MM.1S (cell line): ENCODE measurements around the gene AFG1L.

Experiments
- DNase-seq: peaks from one replicate; pipeline ENCODE4 v3.0.0-alpha.2; 2015
- H2AFZ ChIP-seq: fragments of 300-600 bp; sonication (generic); 2 replicates; pipeline ENCODE4 v1.6.0; 2016; ENCODE audit warnings: antibody characterized with exemption, low read length
- H3F3A ChIP-seq: fragments of 300-600 bp; sonication (generic); 2 replicates; pipeline ENCODE4 v1.6.1; 2016; ENCODE audit warnings: mild to moderate bottlenecking, antibody characterized with exemption, low read length, moderate library complexity, mixed read lengths; ENCODE audit not compliant: insufficient read depth
- H3K27ac ChIP-seq: fragments of 300-600 bp; sonication (generic); 2 replicates; pipeline ENCODE4 v1.5.1; 2016; ENCODE audit warnings: mild to moderate bottlenecking, low read length
- H3K27me3 ChIP-seq: fragments of 300-600 bp; sonication (generic); replicated peaks from 2 replicates; pipeline ENCODE4 v1.6.0; 2016; ENCODE audit warnings: low read length; ENCODE audit not compliant: insufficient read depth
- H3K36me3 ChIP-seq: fragments of 300-600 bp; sonication (generic); replicated peaks from 2 replicates; pipeline ENCODE4 v1.6.1; 2016; ENCODE audit warnings: mild to moderate bottlenecking, low read length, mixed read lengths; ENCODE audit not compliant: insufficient read depth
- H3K4me1 ChIP-seq: fragments of 300-600 bp; sonication (generic); 2 replicates; pipeline ENCODE4 v1.6.1; 2016; ENCODE audit warnings: low read length, mixed read lengths
- H3K4me2 ChIP-seq: fragments of 300-600 bp; sonication (generic); 2 replicates; pipeline ENCODE4 v1.6.0; 2016; ENCODE audit warnings: low read depth, low read length
- H3K4me3 ChIP-seq: fragments of 300-600 bp; sonication (generic); 2 replicates; pipeline ENCODE4 v1.5.1; 2016; ENCODE audit warnings: low read length, mixed read lengths
- H3K79me2 ChIP-seq: fragments of 300-600 bp; sonication (generic); 2 replicates; pipeline ENCODE4 v1.6.1; 2016; ENCODE audit warnings: mixed run types, low read length, mixed read lengths
- H3K9ac ChIP-seq: fragments of 300-600 bp; sonication (generic); 2 replicates; pipeline ENCODE4 v1.6.1; 2016; ENCODE audit warnings: low read length, mixed read lengths
- H3K9me2 ChIP-seq: fragments of 300-600 bp; sonication (generic); replicated peaks from 2 replicates; pipeline ENCODE4 v1.6.1; 2016; ENCODE audit warnings: mild to moderate bottlenecking, low read length, mixed read lengths; ENCODE audit not compliant: insufficient read depth
- H3K9me3 ChIP-seq: fragments of 300-600 bp; sonication (generic); replicated peaks from 2 replicates; pipeline ENCODE4 v1.6.1; 2016; ENCODE audit warnings: mild to moderate bottlenecking, low read length, mixed read lengths; ENCODE audit not compliant: insufficient read depth
- H4K20me1 ChIP-seq: fragments of 300-600 bp; sonication (generic); 2 replicates; pipeline ENCODE4 v1.6.1; 2016; ENCODE audit warnings: mild to moderate bottlenecking, low read length, moderate library complexity, mixed read lengths; ENCODE audit not compliant: insufficient read depth
- CTCF ChIP-seq: fragments of 300-600 bp; sonication (generic); IDR thresholded peaks from 2 replicates; pipeline ENCODE4 v1.5.1; 2016; ENCODE audit warnings: antibody characterized with exemption, low read length, mixed read lengths
- EZH2 ChIP-seq: fragments of 300-600 bp; sonication (generic); optimal IDR thresholded peaks from 2 replicates; pipeline ENCODE3; 2017; ENCODE audit warnings: low read depth, mild to moderate bottlenecking, antibody characterized with exemption, low read length, mixed read lengths
- EZH2phosphoT487 ChIP-seq: fragments of 300-600 bp; sonication (generic); IDR thresholded peaks from 2 replicates; pipeline ENCODE4 v1.6.1; 2018; ENCODE audit warnings: antibody characterized with exemption, low read length

AFG1L gene

GRCh38 chr6:108365478-108365877 is 70.6 kb downstream of the AFG1L start:
- H3K4me3 ChIP-seq = no peak overlapping the region
- H3K9me2 ChIP-seq = no peaks in the 10 kb centered on the region
- H3K4me1 ChIP-seq = no peaks in the 10 kb centered on the region
- TF ChIP-seq CTCF = no peak
- H3K9ac ChIP-seq = no peak overlapping the region
- no peaks in the 10 kb centered on the region for H3K9me3 ChIP-seq
- H3K27ac ChIP-seq = no peak overlapping the region
- no peaks in the 10 kb centered on the region for H3K36me3 ChIP-seq
- H4K20me1 ChIP-seq = no peaks in the 10 kb centered on the region
- no peak overlapping the region for H3K4me2 ChIP-seq
- H3K27me3 ChIP-seq = no peaks in the 10 kb centered on the region
- DNase-seq = no peak
- H3K79me2 ChIP-seq = no peaks in the 10 kb centered on the region
- H2AFZ ChIP-seq = no peak overlapping the region
- H3F3A ChIP-seq = no peaks in the 10 kb centered on the region

- H3K79me2 ChIP-seq = no peaks in the 10 kb centered on the region
- no peaks in the 10 kb centered on the region for H4K20me1 ChIP-seq
- no peak overlapping the region for H3K4me3 ChIP-seq
- no peak for DNase-seq
- H3K9ac ChIP-seq = no peak overlapping the region
- H3K27me3 ChIP-seq = no peaks in the 10 kb centered on the region
- TF ChIP-seq CTCF (no peak), EZH2 (no peak), EZH2phosphoT487 (no peak)
- H3K27ac ChIP-seq = no peak overlapping the region
- no peaks in the 10 kb centered on the region for H3K9me2 ChIP-seq
- no peaks in the 10 kb centered on the region for H3K36me3 ChIP-seq
- H3F3A ChIP-seq = no peaks in the 10 kb centered on the region
- no peak overlapping the region for H3K4me2 ChIP-seq
- no peak overlapping the region for H2AFZ ChIP-seq
- no peaks in the 10 kb centered on the region for H3K9me3 ChIP-seq
- no peaks in the 10 kb centered on the region for H3K4me1 ChIP-seq
These were observed 71.4 kb downstream of the AFG1L start for GRCh38 chr6:108366236-108366635.

GRCh38 chr6:108368431-108369030 is 73.7 kb downstream of the AFG1L start:
- Histone ChIP-seq H3K27me3 (no peaks in the 10 kb centered on the region), H3K79me2 (no peaks in the 10 kb centered on the region), H3K4me1 (no peaks in the 10 kb centered on the region), H3K4me2 (no peak overlapping the region), H3K27ac (no peak overlapping the region), H3K9me2 (no peaks in the 10 kb centered on the region), H3K4me3 (no peak overlapping the region), H3K9ac (no peak overlapping the region), H3K9me3 (no peaks in the 10 kb centered on the region), H4K20me1 (no peaks in the 10 kb centered on the region), H2AFZ (no peak overlapping the region), H3K36me3 (no peaks in the 10 kb centered on the region), H3F3A (no peaks in the 10 kb centered on the region)
- DNase-seq = no peak
- no peak for TF ChIP-seq EZH2phosphoT487
- TF ChIP-seq EZH2 = no peak
- no peak for TF ChIP-seq CTCF
